22Rv1 (cell line): ENCODE data around the gene TEK.

Source experiments
- CTCF ChIP-seq: fragments of 450-650 bp; IDR thresholded peaks from 2 replicates; pipeline ENCODE4 v1.5.1; 2017; ENCODE audit warnings: mild to moderate bottlenecking
- ZFX ChIP-seq: fragments of 450-650 bp; IDR thresholded peaks from 2 replicates; pipeline ENCODE4 v1.6.1; 2017; ENCODE audit warnings: antibody characterized with exemption, borderline replicate concordance

- no peak for TF ChIP-seq CTCF
- no peak for TF ChIP-seq ZFX
These were observed 30.3 kb upstream of the TEK start for GRCh38 chr9:27078685-27079084.
